SK-N-SH (cell line): ENCODE results near the gene TMUB1. TPM values are rescaled to one million over a fixed set of nuclear protein-coding genes. Genes with fewer than 3 reads are reported as not detected.

Experiments used
- CTCF ChIA-PET: fragments of 300-600, 350-600 bp; formaldehyde crosslinking; extraction: SDS; loops from one replicate; lab custom pipeline; 2021; lab: Yijun Ruan, JAX
- POLR2A ChIA-PET: fragments of 350-600 bp; sonication (Branson Sonifier 250); formaldehyde crosslinking; extraction: SDS; loops from one replicate; lab custom pipeline; 2020; ENCODE audit warnings: antibody characterized with exemption, inconsistent platforms; lab: Yijun Ruan, JAX
- DNase-seq: peaks from one replicate; pipeline ENCODE4 v3.0.0; 2012
- H2AFZ ChIP-seq: fragments of 200-600 bp; sonication (generic); 2 replicates; pipeline ENCODE4 v1.8.1; 2016; ENCODE audit warnings: antibody characterized with exemption, mild to moderate bottlenecking, low read depth
- H3F3A ChIP-seq: fragments of 200-600 bp; sonication (generic); replicated peaks from 2 replicates; pipeline ENCODE3; 2016; ENCODE audit warnings: antibody characterized with exemption, mild to moderate bottlenecking; ENCODE audit not compliant: insufficient read depth
- H3K27ac ChIP-seq, 2 experiments: fragments of 200-500 bp in 1 of 2; fragments of 200-600 bp in 1 of 2; sonication (Bioruptor generic) in 1 of 2; sonication (generic), shearing (Covaris generic) in 1 of 2; 2 replicates each; pipeline versions ENCODE4 v1.5.1 to v1.6.1; 2014 to 2016; ENCODE audit warnings: low read depth in 2 of 2, inconsistent platforms in 1 of 2, low read length in 1 of 2, mild to moderate bottlenecking in 1 of 2, mixed read lengths in 1 of 2
- H3K27me3 ChIP-seq: fragments of 200-600 bp; sonication (generic), shearing (Covaris generic); 2 replicates; pipeline ENCODE4 v1.6.1; 2016; ENCODE audit warnings: mixed run types; ENCODE audit not compliant: insufficient read depth
- H3K36me3 ChIP-seq, 2 experiments: fragments of 200-500 bp in 1 of 2; fragments of 200-600 bp in 1 of 2; sonication (Bioruptor generic) in 1 of 2; sonication (generic) in 1 of 2; replicated peaks in 1 of 2; 2 replicates each; pipeline versions ENCODE3 to v1.5.1; 2014 to 2016; ENCODE audit warnings: low read length in 1 of 2, mild to moderate bottlenecking in 1 of 2; ENCODE audit not compliant: insufficient read depth in 2 of 2, control insufficient read depth in 1 of 2
- H3K4me1 ChIP-seq, 2 experiments: fragments of 200-500 bp in 1 of 2; fragments of 200-600 bp in 1 of 2; sonication (Bioruptor generic) in 1 of 2; sonication (generic), shearing (Covaris generic) in 1 of 2; 2 replicates each; pipeline versions ENCODE4 v1.5.1 to v1.6.1; 2014 to 2016; ENCODE audit warnings: low read depth in 1 of 2, low read length in 1 of 2, mixed run types in 1 of 2; ENCODE audit not compliant: insufficient read depth in 2 of 2, control insufficient read depth in 1 of 2
- H3K4me2 ChIP-seq: fragments of 200-600 bp; sonication (generic), shearing (Covaris generic); 2 replicates; pipeline ENCODE4 v1.6.1; 2017; ENCODE audit warnings: mixed run types
- H3K4me3 ChIP-seq, 2 experiments: fragments of 200-500 bp in 1 of 2; fragments of 200-600 bp in 1 of 2; sonication (Bioruptor generic) in 1 of 2; sonication (generic), shearing (Covaris generic) in 1 of 2; 2 replicates each; pipeline versions ENCODE4 v1.5.1 to v1.8.1; 2014 to 2016; ENCODE audit warnings: low read depth in 2 of 2, inconsistent platforms in 1 of 2, low read length in 1 of 2, mild to moderate bottlenecking in 1 of 2, mixed read lengths in 1 of 2, moderate library complexity in 1 of 2
- H3K79me2 ChIP-seq: fragments of 200-600 bp; sonication (generic); 2 replicates; pipeline ENCODE4 v1.8.1; 2017; ENCODE audit warnings: mild to moderate bottlenecking; ENCODE audit not compliant: insufficient read depth
- H3K9ac ChIP-seq: fragments of 200-600 bp; sonication (generic); 2 replicates; pipeline ENCODE4 v1.6.1; 2017; ENCODE audit warnings: mixed run types
- H3K9me2 ChIP-seq: fragments of 200-600 bp; sonication (generic); 2 replicates; pipeline ENCODE4 v1.6.1; 2017; ENCODE audit warnings: mixed run types
- H3K9me3 ChIP-seq: fragments of 200-600 bp; sonication (generic); 2 replicates; pipeline ENCODE4 v1.6.1; 2017; ENCODE audit warnings: mixed run types, mild to moderate bottlenecking, moderate library complexity
- H4K20me1 ChIP-seq: fragments of 200-600 bp; sonication (generic); 2 replicates; pipeline ENCODE4 v1.6.1; 2017; ENCODE audit warnings: mild to moderate bottlenecking, mixed run types; ENCODE audit not compliant: insufficient read depth
- CHD2 ChIP-seq: fragments of 150-350 bp; IDR thresholded peaks from 2 replicates; pipeline ENCODE4 v1.6.1; 2018; ENCODE audit warnings: low read length; ENCODE audit not compliant: partially characterized antibody
- CTCF ChIP-seq: fragments of 200-600 bp; sonication (generic); IDR thresholded peaks from 2 replicates; pipeline ENCODE4 v1.6.1; 2017; ENCODE audit warnings: antibody characterized with exemption, mild to moderate bottlenecking, moderate library complexity
- EZH2phosphoT487 ChIP-seq: fragments of 200-600 bp; sonication (generic); IDR thresholded peaks from 2 replicates; pipeline ENCODE4 v1.6.1; 2017; ENCODE audit warnings: low read depth, mixed run types, mild to moderate bottlenecking, antibody characterized with exemption, moderate library complexity, borderline replicate concordance
- FOSL2 ChIP-seq: IDR thresholded peaks from 2 replicates; pipeline ENCODE4 v1.4.0; 2012; ENCODE audit warnings: low read depth, mild to moderate bottlenecking, moderate library complexity, borderline replicate concordance
- FOXM1 ChIP-seq: IDR thresholded peaks from 2 replicates; pipeline ENCODE4 v1.4.0; 2012; ENCODE audit warnings: low read depth, mild to moderate bottlenecking
- GATA2 ChIP-seq: sonication (generic); formaldehyde crosslinking; IDR thresholded peaks from 2 replicates; pipeline ENCODE4 v1.5.0; 2020; ENCODE audit warnings: mild to moderate bottlenecking, missing genetic modification reagents
- MAX ChIP-seq: IDR thresholded peaks from 2 replicates; pipeline ENCODE4 v1.4.0; 2012; ENCODE audit warnings: low read depth
- MEF2A ChIP-seq: IDR thresholded peaks from 2 replicates; pipeline ENCODE4 v1.4.0; 2012; ENCODE audit warnings: low read depth, borderline replicate concordance
- MXI1 ChIP-seq: IDR thresholded peaks from 2 replicates; pipeline ENCODE4 v1.6.1; 2012; ENCODE audit warnings: mild to moderate bottlenecking, low read depth, low read length, improper control_type of control experiment
- NRF1 ChIP-seq: IDR thresholded peaks from 2 replicates; pipeline ENCODE4 v1.6.1; 2012; ENCODE audit warnings: low read depth, mild to moderate bottlenecking, low read length
- PBX3 ChIP-seq: IDR thresholded peaks from 2 replicates; pipeline ENCODE4; 2012
- RCOR1 ChIP-seq: fragments of 150-350 bp; IDR thresholded peaks from 2 replicates; pipeline ENCODE4 v1.6.1; 2017; ENCODE audit warnings: antibody characterized with exemption, low read length
- REST ChIP-seq: IDR thresholded peaks from 2 replicates; pipeline ENCODE4 v1.6.1; 2012; ENCODE audit warnings: mild to moderate bottlenecking, low read depth, low read length, moderate library complexity
- RFX5 ChIP-seq: IDR thresholded peaks from 2 replicates; pipeline ENCODE4 v1.6.1; 2012; ENCODE audit warnings: mild to moderate bottlenecking, improper control_type of control experiment, low read length
- SIN3A ChIP-seq: IDR thresholded peaks from 2 replicates; pipeline ENCODE4 v1.6.1; 2012; ENCODE audit warnings: low read depth, mild to moderate bottlenecking, low read length, moderate library complexity, borderline replicate concordance
- TAF1 ChIP-seq: IDR thresholded peaks from 2 replicates; pipeline ENCODE4 v1.6.1; 2012; ENCODE audit warnings: low read depth, mild to moderate bottlenecking, low read length, moderate library complexity, borderline replicate concordance
- TCF12 ChIP-seq: IDR thresholded peaks from 2 replicates; pipeline ENCODE4 v1.4.0; 2012
- USF2 ChIP-seq: fragments of 150-350 bp; IDR thresholded peaks from 2 replicates; pipeline ENCODE4 v1.6.1; 2017; ENCODE audit warnings: antibody characterized with exemption, low read length, low read depth, borderline replicate concordance
- YY1 ChIP-seq: IDR thresholded peaks from 2 replicates; pipeline ENCODE4 v1.4.0; 2012; ENCODE audit warnings: low read depth, mild to moderate bottlenecking
- ZBTB33 ChIP-seq: IDR thresholded peaks from 2 replicates; pipeline ENCODE4 v1.4.0; 2012; ENCODE audit warnings: low read depth, borderline replicate concordance
- WGBS: methylation state at CpG from one replicate; pipeline ENCODE4 v1.1.6; 2017; ENCODE audit warnings: low lambda C conversion rate; 5-methylcytosine and 5-hydroxymethylcytosine counted together
- polyA plus RNA-seq, 3 experiments: library from polyadenylated mRNA; depleted of rRNA; stranded (reverse); fragments of >200 nt; gene quantifications; 2 replicates each; pipeline ENCODE4 v1.2.3, GENCODE V29; 2012

Gene TMUB1
- polyA plus RNA-seq, 1 of the 3 experiments (the other 2 are of a cell fraction): 60.6 TPM

- H3K9ac ChIP-seq: no peak overlapping the region
- no peak for TF ChIP-seq YY1
- TF ChIP-seq ZBTB33: no peak
- no peak for TF ChIP-seq TCF12
- TF ChIP-seq MAX: no peak
- no peak for TF ChIP-seq RCOR1
- TF ChIP-seq TAF1: no peak
- TF ChIP-seq EZH2phosphoT487: no peak
- TF ChIP-seq FOSL2: no peak
- no peak for TF ChIP-seq CHD2
- no peak for TF ChIP-seq CTCF
- no peak for TF ChIP-seq USF2
- TF ChIP-seq REST: no peak
- no peak for TF ChIP-seq PBX3
- no peak for TF ChIP-seq MXI1
- TF ChIP-seq SIN3A: no peak
- TF ChIP-seq FOXM1: no peak
- TF ChIP-seq NRF1: no peak
- TF ChIP-seq MEF2A: no peak
- no peak for TF ChIP-seq GATA2 (CRISPR knock-in tag)
- TF ChIP-seq RFX5: no peak
- DNase-seq: no peak
- H3K27ac ChIP-seq: no peak overlapping the region
- peaks cover 48% of the 10 kb centered on the region for H3F3A ChIP-seq
- no peaks in the 10 kb centered on the region for H3K9me3 ChIP-seq
- no peak overlapping the region for H2AFZ ChIP-seq
- POLR2A ChIA-PET: interaction anchor here (1.3 to 1.5 kb wide), 2 partner anchors 8 to 47 kb away, joined by 4 to 5 read pairs; partner anchors contain the start of gene ABCB8
- no peak overlapping the region for H3K4me3 ChIP-seq
- peaks cover 26% of the 10 kb centered on the region for H3K79me2 ChIP-seq
- CTCF ChIA-PET: interaction anchor here (0.6 to 21.3 kb wide), 5 partner anchors 11 to 678 kb away, joined by 3 to 474 read pairs (median 3); partner anchors contain the start of genes CDK5 and SLC4A2
- H3K27me3 ChIP-seq: no peaks in the 10 kb centered on the region
- H3K36me3 ChIP-seq: peaks cover 40 to 82% of the 10 kb centered on the region in 2 experiments
- H3K4me1 ChIP-seq: peaks cover 10 to 14% of the 10 kb centered on the region in 2 experiments
- no peaks in the 10 kb centered on the region; the same call in 1 of the 2 replicates for H4K20me1 ChIP-seq
- H3K9me2 ChIP-seq: no peaks in the 10 kb centered on the region
- 94% methylated on average over 26 of the region's 26 CpGs for WGBS
- no peak overlapping the region for H3K4me2 ChIP-seq
Observed at GRCh38 chr7:151074817-151075661, 8.3 kb downstream of the TMUB1 start.
